ENCODE results near the gene HAPSTR1. TPM values are rescaled to one million over a fixed set of nuclear protein-coding genes. Genes with fewer than 3 reads are reported as not detected.

HAPSTR1 gene
- total and polyA plus RNA-seq, 10 donors, result 7.3 to 84.1 (median 74.3) TPM

- WGBS, 5 donors, result 82 to 90% (median 88%) methylated on average over 13 of the region's 13 CpGs
- Histone ChIP-seq H3K9me3 (no peaks in the 10 kb centered on the region), H3K27me3 (replicated peaks in 1 of 7) (no peaks in the 10 kb centered on the region), H3K36me3 (no peaks in the 10 kb centered on the region), H3K4me1 (peaks cover 8 to 50% (median 26%) of the 10 kb centered on the region in 6 donors), H3K4me3 (no peak overlapping the region), H3K27ac (no peak overlapping the region)
- TF ChIP-seq CTCF (IDR thresholded peaks at IDR 0.05 in 8 of 11, conservative IDR thresholded peaks at IDR 0.05 in 3 of 11) (no peak), POLR2AphosphoS5 (IDR thresholded peaks at IDR 0.05) (peak in 1 of 3 donors; percentile 8)
- intact Hi-C loops (cut with DNase I; ENCODE audit: low total_unique reads), result loop anchor here (10.0 kb wide), 1 partner anchor 1048 kb away; the partner anchor contains the start of gene GRIN2A
- peak; percentile 58 for DNase-seq
Observed at GRCh38 chr16:9136596-9136995, 45.2 kb downstream of the HAPSTR1 start.

- intact Hi-C loops (cut with DNase I; ENCODE audit: low total_unique reads), result loop anchor here (10.0 kb wide), 1 partner anchor 1047 kb away; the partner anchor contains the start of gene GRIN2A
- TF ChIP-seq POLR2A (IDR thresholded peaks at IDR 0.05) (no peak), POLR2AphosphoS5 (IDR thresholded peaks at IDR 0.05) (peak in 1 of 3 donors; percentile 15)
Observed at GRCh38 chr16:9138021-9138680, 46.7 kb downstream of the HAPSTR1 start.

GRCh38 chr16:9138731-9139501, 47.5 kb downstream of the HAPSTR1 start:
- intact Hi-C loops (cut with DNase I; ENCODE audit: low total_unique reads), result loop anchor here (10.0 kb wide), 1 partner anchor 1046 kb away; the partner anchor contains the start of gene GRIN2A
- DNase-seq, result peak; percentile 92
- TF ChIP-seq CTCF (IDR thresholded peaks at IDR 0.05 in 8 of 11, conservative IDR thresholded peaks at IDR 0.05 in 3 of 11), result peak; percentile 51 to 88 (median 78)
- peak in 2 of 3 donors; percentile 42 to 57 for TF ChIP-seq POLR2AphosphoS5 (IDR thresholded peaks at IDR 0.05)
- TF ChIP-seq POLR2A (IDR thresholded peaks at IDR 0.05), result no peak

More at GRCh38 chr16:9138021-9138680, 46.7 kb downstream of the HAPSTR1 start:
- WGBS, 5 donors, result 78 to 87% (median 84%) methylated on average over 14 of the region's 14 CpGs
- H3K4me1 ChIP-seq, result peaks cover 8 to 41% (median 26%) of the 10 kb centered on the region in 6 donors
- peak; percentile 58 for DNase-seq
- H3K36me3 ChIP-seq, result no peaks in the 10 kb centered on the region
- no peaks in the 10 kb centered on the region for H3K27me3 ChIP-seq (replicated peaks in 1 of 7)
- no peaks in the 10 kb centered on the region for H3K9me3 ChIP-seq
- H3K27ac ChIP-seq, result no peak overlapping the region
- H3K4me3 ChIP-seq, result no peak overlapping the region

GRCh38 chr16:9139965-9140364, 48.5 kb downstream of the HAPSTR1 start:
- intact Hi-C loops (cut with DNase I; ENCODE audit: low total_unique reads), result loop anchor here (10.0 kb wide), 1 partner anchor 1045 kb away; the partner anchor contains the start of gene GRIN2A
- TF ChIP-seq CTCF (IDR thresholded peaks at IDR 0.05 in 8 of 11, conservative IDR thresholded peaks at IDR 0.05 in 3 of 11), result no peak
- no peak for TF ChIP-seq POLR2A (IDR thresholded peaks at IDR 0.05)
- TF ChIP-seq POLR2AphosphoS5 (IDR thresholded peaks at IDR 0.05), result no peak
- H3K4me1 ChIP-seq, result peaks cover 8 to 33% (median 23%) of the 10 kb centered on the region in 6 donors
- peak; percentile 39 for DNase-seq
- H3K27me3 ChIP-seq (replicated peaks in 1 of 7), result no peaks in the 10 kb centered on the region
- H3K27ac ChIP-seq, result no peak overlapping the region
- 84 to 94% (median 90%) methylated on average over 7 of the region's 7 CpGs for WGBS, 5 donors
- H3K4me3 ChIP-seq, result no peak overlapping the region
- no peaks in the 10 kb centered on the region for H3K36me3 ChIP-seq
- no peaks in the 10 kb centered on the region for H3K9me3 ChIP-seq

More at GRCh38 chr16:9138731-9139501, 47.5 kb downstream of the HAPSTR1 start:
- H3K4me3 ChIP-seq, result peak overlapping the region in 1 of 8 donors; percentile 35
- no peaks in the 10 kb centered on the region for H3K9me3 ChIP-seq
- H3K27ac ChIP-seq, result no peak overlapping the region
- peaks cover 8 to 41% (median 26%) of the 10 kb centered on the region in 6 donors for H3K4me1 ChIP-seq
- 14 to 17% (median 15%) methylated on average over 21 of the region's 21 CpGs for WGBS, 5 donors
- no peaks in the 10 kb centered on the region for H3K36me3 ChIP-seq
- no peaks in the 10 kb centered on the region for H3K27me3 ChIP-seq (replicated peaks in 1 of 7)

Other genes with a start within 250 kb of the HAPSTR1 start
- 10 to 100 TPM; 45.5 to 75.2 (median 53.2) TPM for gene CARHSP1, start 222.6 kb upstream of the HAPSTR1 start, total RNA-seq
- gene CARHSP1, start 222.6 kb upstream of the HAPSTR1 start, polyA plus RNA-seq, result 10 to 100 TPM; 42.6 to 98.0 (median 84.2) TPM
- not detected for gene LITAFD, start 209.3 kb upstream of the HAPSTR1 start, total RNA-seq
- gene LITAFD, start 209.3 kb upstream of the HAPSTR1 start, polyA plus RNA-seq, result not detected
- 100 to 1,000 TPM; 102 to 145 (median 128) TPM for gene USP7, start 127.7 kb upstream of the HAPSTR1 start, total RNA-seq
- gene USP7, start 127.7 kb upstream of the HAPSTR1 start, polyA plus RNA-seq, result 10 to 100 TPM; 26.1 to 34.6 (median 29.6) TPM

All from spleen (tissue), 11 donors.